Measurements from ENCODE around the gene HMCN1. TPM values are rescaled to one million over a fixed set of nuclear protein-coding genes. Genes with fewer than 3 reads are reported as not detected.
A peak's percentile ranks its signal among the peaks of the same experiment; 100 is the strongest.

HMCN1 gene
- total RNA-seq, 2 experiments from 2014 or later, result 0.14 TPM; not detected in 1

DNA sequence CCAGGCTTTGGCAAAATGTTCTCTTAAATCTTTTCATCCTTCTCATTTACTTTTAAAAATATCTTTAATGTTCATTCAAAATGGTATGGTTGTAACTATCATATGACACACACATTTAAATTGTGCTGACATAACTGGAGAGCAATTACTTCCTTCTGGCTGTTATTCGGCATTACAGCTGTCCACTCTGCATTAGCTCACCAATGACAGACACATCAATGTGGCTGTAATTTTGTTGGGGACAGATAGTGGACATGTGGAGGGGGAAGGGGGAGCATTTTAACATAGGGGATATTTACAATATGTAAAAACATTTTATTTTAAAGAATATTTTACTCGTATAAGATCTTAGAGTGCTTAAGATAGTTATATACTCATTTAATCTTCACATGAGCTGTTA lies 319.8 kb downstream of the HMCN1 start:
- no peak overlapping the region for H3K27ac Mint-ChIP-seq
- peaks cover under 1% of the 10 kb centered on the region for H3K27me3 Mint-ChIP-seq
- DNase-seq (no peak), ATAC-seq (no peak)
- H3K36me3 Mint-ChIP-seq (ENCODE audit: low read depth), result no peaks in the 10 kb centered on the region
- ChIA-PET CTCF (interaction anchor here (1.2 kb wide), 1 partner anchor 11 kb away, joined by 3 read pairs; no protein-coding TSS in a partner anchor), POLR2A (no interaction called here)
- no peak overlapping the region for H3K4me3 Mint-ChIP-seq
- H3K4me1 Mint-ChIP-seq, result peaks cover 6% of the 10 kb centered on the region
- intact Hi-C loops (cut with DNase I, micrococcal nuclease), result no loop called here
- H3K9me3 Mint-ChIP-seq (ENCODE audit: low read depth), result no peaks in the 10 kb centered on the region

GRCh38 chr1:186054932-186055331 lies 320.7 kb downstream of the HMCN1 start:
- Mint-ChIP-seq H3K27ac (no peak overlapping the region), H3K9me3 (ENCODE audit: low read depth) (no peaks in the 10 kb centered on the region), H3K4me1 (peaks cover 6% of the 10 kb centered on the region), H3K4me3 (no peak overlapping the region), H3K36me3 (ENCODE audit: low read depth) (no peaks in the 10 kb centered on the region), H3K27me3 (no peaks in the 10 kb centered on the region)
- DNase-seq (no peak), ATAC-seq (no peak)
- intact Hi-C loops (cut with DNase I, micrococcal nuclease), result no loop called here
- ChIA-PET CTCF (interaction anchor here (1.2 kb wide), 1 partner anchor 10 kb away, joined by 3 read pairs; no protein-coding TSS in a partner anchor), POLR2A (no interaction called here)

GRCh38 chr1:186055846-186056245 lies 321.7 kb downstream of the HMCN1 start:
- no peaks in the 10 kb centered on the region for H3K27me3 Mint-ChIP-seq
- H3K4me1 Mint-ChIP-seq, result peaks cover under 1% of the 10 kb centered on the region
- ChIA-PET CTCF (no interaction called here), POLR2A (no interaction called here)
- no peak overlapping the region for H3K27ac Mint-ChIP-seq
- ATAC-seq (no peak), DNase-seq (no peak)
- no peaks in the 10 kb centered on the region for H3K9me3 Mint-ChIP-seq (ENCODE audit: low read depth)
- intact Hi-C loops (cut with DNase I, micrococcal nuclease), result no loop called here
- H3K4me3 Mint-ChIP-seq, result no peak overlapping the region
- H3K36me3 Mint-ChIP-seq (ENCODE audit: low read depth), result no peaks in the 10 kb centered on the region

- Mint-ChIP-seq H3K9me3 (ENCODE audit: low read depth) (no peaks in the 10 kb centered on the region), H3K4me1 (no peaks in the 10 kb centered on the region), H3K27me3 (no peaks in the 10 kb centered on the region), H3K27ac (no peak overlapping the region), H3K4me3 (no peak overlapping the region), H3K36me3 (ENCODE audit: low read depth) (no peaks in the 10 kb centered on the region)
- intact Hi-C loops (cut with DNase I, micrococcal nuclease), result no loop called here
- ATAC-seq (no peak), DNase-seq (no peak)
- ChIA-PET POLR2A (interaction anchor here (0.7 kb wide), 1 partner anchor 40 kb away, joined by 3 read pairs; no protein-coding TSS in a partner anchor), CTCF (interaction anchor here (1.4 kb wide), 1 partner anchor 12 kb away, joined by 3 read pairs; no protein-coding TSS in a partner anchor)
Measured at GRCh38 chr1:186057086-186057485, 322.9 kb downstream of the HMCN1 start.

GRCh38 chr1:186059311-186059710 lies 325.1 kb downstream of the HMCN1 start:
- H3K9me3 Mint-ChIP-seq (ENCODE audit: low read depth), result no peaks in the 10 kb centered on the region
- H3K4me3 Mint-ChIP-seq, result no peak overlapping the region
- DNase-seq, result no peak
- intact Hi-C loops (cut with DNase I, micrococcal nuclease), result no loop called here
- POLR2A ChIA-PET, result no interaction called here
- no peak overlapping the region for H3K27ac Mint-ChIP-seq
- H3K4me1 Mint-ChIP-seq, result no peaks in the 10 kb centered on the region
- CTCF ChIA-PET, result no interaction called here
- no peaks in the 10 kb centered on the region for H3K36me3 Mint-ChIP-seq (ENCODE audit: low read depth)
- ATAC-seq, result no peak
- H3K27me3 Mint-ChIP-seq, result peaks cover 2% of the 10 kb centered on the region

DNA sequence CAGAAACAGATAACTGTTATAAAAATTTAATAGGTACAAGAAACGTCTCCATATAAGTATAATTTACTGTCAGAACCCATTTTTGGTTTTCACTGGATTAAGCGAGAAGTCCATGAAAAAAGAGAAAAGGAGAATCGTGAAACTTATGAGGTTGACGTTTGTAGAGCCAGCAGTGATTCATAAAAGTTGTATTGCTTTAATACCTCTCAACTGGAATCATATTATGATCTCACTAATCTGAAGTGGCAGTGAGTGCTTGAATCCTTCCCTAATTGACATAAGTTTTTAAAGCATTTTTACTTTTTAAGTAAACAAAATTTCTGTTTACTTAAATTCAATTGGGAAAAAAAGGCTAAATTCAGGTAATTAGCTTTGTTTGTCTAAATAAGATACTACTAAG lies 325.6 kb downstream of the HMCN1 start:
- H3K4me3 Mint-ChIP-seq, result no peak overlapping the region
- intact Hi-C loops (cut with DNase I, micrococcal nuclease), result no loop called here
- H3K36me3 Mint-ChIP-seq (ENCODE audit: low read depth), result no peaks in the 10 kb centered on the region
- H3K27ac Mint-ChIP-seq, result no peak overlapping the region
- CTCF ChIA-PET, result no interaction called here
- no peaks in the 10 kb centered on the region for H3K9me3 Mint-ChIP-seq (ENCODE audit: low read depth)
- no peak for DNase-seq
- peaks cover 2% of the 10 kb centered on the region for H3K27me3 Mint-ChIP-seq
- no peaks in the 10 kb centered on the region for H3K4me1 Mint-ChIP-seq
- POLR2A ChIA-PET, result no interaction called here
- no peak for ATAC-seq

- Mint-ChIP-seq H3K9me3 (ENCODE audit: low read depth) (no peaks in the 10 kb centered on the region), H3K4me1 (no peaks in the 10 kb centered on the region), H3K27me3 (peaks cover 2% of the 10 kb centered on the region), H3K27ac (no peak overlapping the region), H3K4me3 (no peak overlapping the region), H3K36me3 (ENCODE audit: low read depth) (no peaks in the 10 kb centered on the region)
- CTCF ChIA-PET, result no interaction called here
- POLR2A ChIA-PET, result no interaction called here
- intact Hi-C loops (cut with DNase I, micrococcal nuclease), result no loop called here
- no peak for ATAC-seq
- DNase-seq, result no peak
Measured at GRCh38 chr1:186060226-186060625, 326.0 kb downstream of the HMCN1 start.

DNA sequence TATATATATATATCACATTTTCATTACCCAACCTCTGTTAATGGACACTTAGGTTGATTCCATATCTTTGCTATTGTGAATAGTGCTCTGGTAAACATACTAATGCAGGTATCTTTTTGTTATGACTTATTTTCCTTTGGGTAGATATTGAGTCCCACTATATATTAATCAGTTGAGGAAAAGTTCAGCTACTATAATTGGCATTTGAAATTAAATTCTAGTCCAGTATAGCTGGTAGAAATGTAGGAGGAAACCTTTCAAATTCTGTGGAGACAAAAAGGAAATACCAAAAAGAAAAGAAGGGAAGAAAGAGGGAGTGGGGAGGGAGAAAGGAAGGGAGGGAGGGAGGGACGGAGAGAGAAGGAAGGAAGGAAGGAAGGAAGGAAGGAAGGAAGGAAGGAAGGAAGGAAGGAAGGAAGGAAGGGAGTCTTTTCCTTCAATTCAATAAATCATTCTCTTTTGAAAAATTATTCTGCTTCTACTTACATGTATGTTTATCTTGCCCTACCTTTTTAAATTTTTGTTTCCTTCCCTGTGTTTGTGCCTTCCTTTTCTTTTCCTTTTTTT lies 329.0 kb downstream of the HMCN1 start:
- H3K4me1 Mint-ChIP-seq, result no peaks in the 10 kb centered on the region
- intact Hi-C loops (cut with DNase I, micrococcal nuclease), result no loop called here
- no peak overlapping the region for H3K27ac Mint-ChIP-seq
- ChIA-PET CTCF (no interaction called here), POLR2A (no interaction called here)
- ATAC-seq (no peak), DNase-seq (no peak)
- H3K4me3 Mint-ChIP-seq, result no peak overlapping the region
- H3K27me3 Mint-ChIP-seq, result peaks cover 2% of the 10 kb centered on the region
- H3K36me3 Mint-ChIP-seq (ENCODE audit: low read depth), result no peaks in the 10 kb centered on the region
- H3K9me3 Mint-ChIP-seq (ENCODE audit: low read depth), result no peaks in the 10 kb centered on the region

- Mint-ChIP-seq H3K4me1 (no peaks in the 10 kb centered on the region), H3K27me3 (peaks cover 13% of the 10 kb centered on the region), H3K9me3 (ENCODE audit: low read depth) (no peaks in the 10 kb centered on the region), H3K36me3 (ENCODE audit: low read depth) (no peaks in the 10 kb centered on the region), H3K4me3 (no peak overlapping the region), H3K27ac (no peak overlapping the region)
- DNase-seq (no peak), ATAC-seq (no peak)
- CTCF ChIA-PET, result no interaction called here
- POLR2A ChIA-PET, result no interaction called here
- intact Hi-C loops (cut with DNase I, micrococcal nuclease), result no loop called here
Measured at GRCh38 chr1:186066411-186066810, 332.2 kb downstream of the HMCN1 start.

GRCh38 chr1:186073697-186074096 lies 339.5 kb downstream of the HMCN1 start:
- ATAC-seq, result no peak
- DNase-seq, result no peak

GRCh38 chr1:186076006-186076405 lies 341.8 kb downstream of the HMCN1 start:
- Mint-ChIP-seq H3K4me1 (no peaks in the 10 kb centered on the region), H3K4me3 (no peak overlapping the region), H3K27ac (no peak overlapping the region), H3K9me3 (ENCODE audit: low read depth) (no peaks in the 10 kb centered on the region), H3K36me3 (ENCODE audit: low read depth) (no peaks in the 10 kb centered on the region), H3K27me3 (peaks cover 2% of the 10 kb centered on the region)
- ChIA-PET CTCF (no interaction called here), POLR2A (no interaction called here)
- ATAC-seq, result no peak
- intact Hi-C loops (cut with DNase I, micrococcal nuclease), result no loop called here
- DNase-seq, result no peak

More at GRCh38 chr1:186073697-186074096, 339.5 kb downstream of the HMCN1 start:
- H3K36me3 Mint-ChIP-seq (ENCODE audit: low read depth), result no peaks in the 10 kb centered on the region
- ChIA-PET CTCF (interaction anchor here (0.6 kb wide), 1 partner anchor 736 kb away, joined by 5 read pairs; no protein-coding TSS in a partner anchor), POLR2A (no interaction called here)
- H3K4me3 Mint-ChIP-seq, result no peak overlapping the region
- no peak overlapping the region for H3K27ac Mint-ChIP-seq
- H3K27me3 Mint-ChIP-seq, result peaks cover 8% of the 10 kb centered on the region
- H3K9me3 Mint-ChIP-seq (ENCODE audit: low read depth), result no peaks in the 10 kb centered on the region
- H3K4me1 Mint-ChIP-seq, result no peaks in the 10 kb centered on the region
- intact Hi-C loops (cut with DNase I, micrococcal nuclease), result no loop called here

GRCh38 chr1:186078245-186078644 lies 344.1 kb downstream of the HMCN1 start:
- ATAC-seq (peak; percentile 74), DNase-seq (peak; percentile 4)
- no peak overlapping the region for H3K4me3 Mint-ChIP-seq
- intact Hi-C loops (cut with DNase I, micrococcal nuclease), result no loop called here
- CTCF ChIA-PET, result interaction anchor here (0.7 kb wide), 1 partner anchor 159 kb away, joined by 3 read pairs; no protein-coding TSS in a partner anchor
- POLR2A ChIA-PET, result no interaction called here
- H3K36me3 Mint-ChIP-seq (ENCODE audit: low read depth), result no peaks in the 10 kb centered on the region
- H3K27ac Mint-ChIP-seq, result no peak overlapping the region
- H3K4me1 Mint-ChIP-seq, result no peaks in the 10 kb centered on the region
- H3K27me3 Mint-ChIP-seq, result no peaks in the 10 kb centered on the region
- H3K9me3 Mint-ChIP-seq (ENCODE audit: low read depth), result no peaks in the 10 kb centered on the region

All from activated CD4-positive, alpha-beta T cell treated with anti-CD3 and anti-CD28 coated beads for 36 hours (primary cell).